ENCODE data around the gene CPSF4.

- TF ChIP-seq, protein P1, sequence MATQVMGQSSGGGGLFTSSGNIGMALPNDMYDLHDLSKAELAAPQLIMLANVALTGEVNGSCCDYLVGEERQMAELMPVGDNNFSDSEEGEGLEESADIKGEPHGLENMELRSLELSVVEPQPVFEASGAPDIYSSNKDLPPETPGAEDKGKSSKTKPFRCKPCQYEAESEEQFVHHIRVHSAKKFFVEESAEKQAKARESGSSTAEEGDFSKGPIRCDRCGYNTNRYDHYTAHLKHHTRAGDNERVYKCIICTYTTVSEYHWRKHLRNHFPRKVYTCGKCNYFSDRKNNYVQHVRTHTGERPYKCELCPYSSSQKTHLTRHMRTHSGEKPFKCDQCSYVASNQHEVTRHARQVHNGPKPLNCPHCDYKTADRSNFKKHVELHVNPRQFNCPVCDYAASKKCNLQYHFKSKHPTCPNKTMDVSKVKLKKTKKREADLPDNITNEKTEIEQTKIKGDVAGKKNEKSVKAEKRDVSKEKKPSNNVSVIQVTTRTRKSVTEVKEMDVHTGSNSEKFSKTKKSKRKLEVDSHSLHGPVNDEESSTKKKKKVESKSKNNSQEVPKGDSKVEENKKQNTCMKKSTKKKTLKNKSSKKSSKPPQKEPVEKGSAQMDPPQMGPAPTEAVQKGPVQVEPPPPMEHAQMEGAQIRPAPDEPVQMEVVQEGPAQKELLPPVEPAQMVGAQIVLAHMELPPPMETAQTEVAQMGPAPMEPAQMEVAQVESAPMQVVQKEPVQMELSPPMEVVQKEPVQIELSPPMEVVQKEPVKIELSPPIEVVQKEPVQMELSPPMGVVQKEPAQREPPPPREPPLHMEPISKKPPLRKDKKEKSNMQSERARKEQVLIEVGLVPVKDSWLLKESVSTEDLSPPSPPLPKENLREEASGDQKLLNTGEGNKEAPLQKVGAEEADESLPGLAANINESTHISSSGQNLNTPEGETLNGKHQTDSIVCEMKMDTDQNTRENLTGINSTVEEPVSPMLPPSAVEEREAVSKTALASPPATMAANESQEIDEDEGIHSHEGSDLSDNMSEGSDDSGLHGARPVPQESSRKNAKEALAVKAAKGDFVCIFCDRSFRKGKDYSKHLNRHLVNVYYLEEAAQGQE (IDR thresholded peaks at IDR 0.05; ENCODE audit: low read depth) = no peak
- TF ChIP-seq TAF1 (IDR thresholded peaks at IDR 0.05; ENCODE audit: low read depth) (no peak), RAD21 (IDR thresholded peaks at IDR 0.05; ENCODE audit: low read depth) (no peak), MAX (IDR thresholded peaks at IDR 0.05) (no peak), EP300 (IDR thresholded peaks at IDR 0.05; ENCODE audit: borderline replicate concordance) (no peak), CREB1 (IDR thresholded peaks at IDR 0.05; ENCODE audit: low read depth) (no peak), YY1 (IDR thresholded peaks at IDR 0.05; ENCODE audit: low read depth) (no peak), FOXM1 (IDR thresholded peaks at IDR 0.05; ENCODE audit: borderline replicate concordance, low read depth) (no peak), CEBPB (IDR thresholded peaks at IDR 0.05) (no peak), ZBTB7A (IDR thresholded peaks at IDR 0.05; ENCODE audit: low read depth) (no peak), TEAD4 (IDR thresholded peaks at IDR 0.05) (no peak), NFIC (IDR thresholded peaks at IDR 0.05) (no peak)
- TF ChIP-seq, protein P2, sequence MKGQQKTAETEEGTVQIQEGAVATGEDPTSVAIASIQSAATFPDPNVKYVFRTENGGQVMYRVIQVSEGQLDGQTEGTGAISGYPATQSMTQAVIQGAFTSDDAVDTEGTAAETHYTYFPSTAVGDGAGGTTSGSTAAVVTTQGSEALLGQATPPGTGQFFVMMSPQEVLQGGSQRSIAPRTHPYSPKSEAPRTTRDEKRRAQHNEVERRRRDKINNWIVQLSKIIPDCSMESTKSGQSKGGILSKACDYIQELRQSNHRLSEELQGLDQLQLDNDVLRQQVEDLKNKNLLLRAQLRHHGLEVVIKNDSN (IDR thresholded peaks at IDR 0.05) = no peak
Measured at GRCh38 chr7:99433158-99433557, 5.6 kb upstream of the CPSF4 start.
